H1 (cell line): ENCODE results near the gene FOXC1. TPM values are rescaled to one million over a fixed set of nuclear protein-coding genes. Genes with fewer than 3 reads are reported as not detected.
A peak's percentile ranks its signal among the peaks of the same experiment; 100 is the strongest.

ENCODE experiments used
- CTCF ChIA-PET: fragments of 300-600 bp; sonication (Branson Sonifier 250); formaldehyde crosslinking; loops from one replicate; lab custom pipeline; 2021; ENCODE audit not compliant: partially characterized antibody; lab: Charles Lee
- POLR2A ChIA-PET: fragments of 300-600 bp; sonication (Branson Sonifier 250); formaldehyde crosslinking; loops from one replicate; lab custom pipeline; 2021; ENCODE audit warnings: inconsistent platforms; ENCODE audit not compliant: partially characterized antibody; lab: Charles Lee
- DNase-seq, 2 experiments: peaks; one replicate each; pipeline versions ENCODE4 v3.0.0 to v3.0.0-alpha.2; 2010 to 2022; ENCODE audit warnings: low spot score in 2 of 2, low read depth in 1 of 2, mixed read lengths in 1 of 2
- FAIRE-seq: peaks from 2 replicates; lab custom pipeline; 2011; peaks lifted over from hg19 to GRCh38; lab: Jason Lieb, UNC
- H2AFZ ChIP-seq: 2 replicates; pipeline ENCODE4 v1.8.1; 2012; ENCODE audit warnings: low read length, inconsistent platforms
- H2AK5ac ChIP-seq: 2 replicates; pipeline ENCODE4 v1.6.1; 2013; ENCODE audit warnings: low read depth, low read length
- H2BK120ac ChIP-seq: replicated peaks from 2 replicates; pipeline ENCODE3; 2013; ENCODE audit warnings: low read depth, low read length, inconsistent platforms
- H2BK12ac ChIP-seq: 2 replicates; pipeline ENCODE4 v1.6.1; 2013; ENCODE audit warnings: low read depth, low read length
- H2BK15ac ChIP-seq: 2 replicates; pipeline ENCODE4 v1.6.1; 2013; ENCODE audit warnings: low read length
- H2BK20ac ChIP-seq: 2 replicates; pipeline ENCODE4 v1.6.1; 2013; ENCODE audit warnings: low read length
- H2BK5ac ChIP-seq: 2 replicates; pipeline ENCODE4 v1.6.1; 2013; ENCODE audit warnings: low read depth, low read length
- H3K14ac ChIP-seq: 2 replicates; pipeline ENCODE4 v1.6.1; 2013; ENCODE audit warnings: inconsistent platforms; ENCODE audit not compliant: insufficient read length
- H3K18ac ChIP-seq: 2 replicates; pipeline ENCODE4 v1.6.1; 2013; ENCODE audit warnings: low read length; ENCODE audit errors: extremely low read depth
- H3K23ac ChIP-seq: 2 replicates; pipeline ENCODE4 v1.6.1; 2013; ENCODE audit warnings: inconsistent platforms; ENCODE audit not compliant: insufficient read length
- H3K23me2 ChIP-seq: 2 replicates; pipeline ENCODE4 v1.6.1; 2013; ENCODE audit warnings: low read depth, low read length
- H3K27ac ChIP-seq: 2 replicates; pipeline ENCODE4 v1.6.1; 2011; ENCODE audit warnings: low read depth, low read length, inconsistent platforms
- H3K27me3 ChIP-seq, 4 experiments: replicated peaks in 1 of 4; 1 replicate in 1 of 4; 2 replicates in 3 of 4; pipeline versions ENCODE4 v1.6.1 to v1.8.1; 2011 to 2013; ENCODE audit warnings: low read length in 3 of 4, mild to moderate bottlenecking in 3 of 4, inconsistent platforms in 2 of 4, mixed read lengths in 2 of 4, moderate library complexity in 1 of 4; ENCODE audit not compliant: control insufficient read depth in 3 of 4, insufficient read depth in 3 of 4; ENCODE audit errors: extremely low read depth in 1 of 4
- H3K36me3 ChIP-seq, 4 experiments: 2 replicates each; pipeline versions ENCODE4 v1.6.1 to v1.8.1; 2011 to 2013; ENCODE audit warnings: mild to moderate bottlenecking in 4 of 4, low read length in 3 of 4, moderate library complexity in 2 of 4, control low read depth in 1 of 4, inconsistent platforms in 1 of 4; ENCODE audit not compliant: insufficient read depth in 4 of 4, control insufficient read depth in 2 of 4
- H3K4ac ChIP-seq: replicated peaks from 2 replicates; pipeline ENCODE3; 2013; ENCODE audit warnings: low read length, low read depth, mixed read lengths, inconsistent platforms; ENCODE audit not compliant: insufficient read length
- H3K4me1 ChIP-seq, 4 experiments: replicated peaks in 1 of 4; 1 replicate in 1 of 4; 2 replicates in 3 of 4; pipeline versions ENCODE4 v1.6.1 to v1.8.1; 2011 to 2013; ENCODE audit warnings: low read length in 3 of 4, inconsistent platforms in 2 of 4, mixed read lengths in 1 of 4; ENCODE audit not compliant: insufficient read depth in 4 of 4, control insufficient read depth in 3 of 4
- H3K4me2 ChIP-seq, 2 experiments: 2 replicates each; pipeline versions ENCODE4 v1.6.1 to v1.8.1; 2011 to 2013; ENCODE audit warnings: low read depth in 2 of 2, low read length in 2 of 2, control low read depth in 1 of 2, inconsistent platforms in 1 of 2, mild to moderate bottlenecking in 1 of 2; ENCODE audit not compliant: insufficient read depth in 1 of 2
- H3K4me3 ChIP-seq, 4 experiments: fragments of 200-600, 300-600 bp in 1 of 4; sonication (generic), shearing (Covaris generic), sonication (Bioruptor Twin) in 1 of 4; 2 replicates each; pipeline versions ENCODE4 v1.5.1 to v1.8.1; 2011 to 2016; ENCODE audit warnings: low read length in 4 of 4, low read depth in 3 of 4, control low read depth in 2 of 4, inconsistent platforms in 2 of 4, mild to moderate bottlenecking in 2 of 4, mixed read lengths in 1 of 4, moderate library complexity in 1 of 4; ENCODE audit not compliant: insufficient read depth in 2 of 4; ENCODE audit errors: extremely low read depth in 1 of 4
- H3K56ac ChIP-seq: replicated peaks from 2 replicates; pipeline ENCODE3; 2013; ENCODE audit warnings: low read depth, mild to moderate bottlenecking, mixed read lengths, low read length, inconsistent platforms; ENCODE audit not compliant: insufficient read length
- H3K79me1 ChIP-seq: 2 replicates; pipeline ENCODE4 v1.6.1; 2013; ENCODE audit warnings: low read depth, low read length, control low read depth
- H3K79me2 ChIP-seq, 2 experiments: 2 replicates each; pipeline versions ENCODE4 v1.6.1 to v1.8.1; 2012 to 2013; ENCODE audit warnings: low read length in 2 of 2, mild to moderate bottlenecking in 2 of 2, inconsistent platforms in 1 of 2; ENCODE audit not compliant: insufficient read depth in 2 of 2, control insufficient read depth in 1 of 2
- H3K9ac ChIP-seq, 4 experiments: replicated peaks in 1 of 4; 1 replicate in 1 of 4; 2 replicates in 3 of 4; pipeline versions ENCODE4 v1.6.1 to v1.8.1; 2011 to 2013; ENCODE audit warnings: low read depth in 3 of 4, low read length in 3 of 4, control low read depth in 2 of 4, mild to moderate bottlenecking in 2 of 4, moderate library complexity in 2 of 4, inconsistent platforms in 1 of 4; ENCODE audit errors: extremely low read depth in 1 of 4
- H3K9me3 ChIP-seq, 2 experiments: 2 replicates each; pipeline versions ENCODE4 v1.6.1 to v1.8.1; 2012 to 2013; ENCODE audit warnings: mild to moderate bottlenecking in 2 of 2, moderate library complexity in 2 of 2, control low read depth in 1 of 2, inconsistent platforms in 1 of 2, low read depth in 1 of 2, low read length in 1 of 2, mixed read lengths in 1 of 2; ENCODE audit not compliant: insufficient read depth in 2 of 2
- H4K20me1 ChIP-seq, 2 experiments: replicated peaks in 1 of 2; 2 replicates each; pipeline versions ENCODE3 to v1.8.1; 2011 to 2013; ENCODE audit warnings: inconsistent platforms in 2 of 2, low read length in 2 of 2, mild to moderate bottlenecking in 1 of 2; ENCODE audit not compliant: insufficient read depth in 2 of 2, control insufficient read depth in 1 of 2
- H4K5ac ChIP-seq: 2 replicates; pipeline ENCODE4 v1.6.1; 2013; ENCODE audit warnings: low read length, low read depth, mixed read lengths, inconsistent platforms; ENCODE audit not compliant: insufficient read length
- H4K8ac ChIP-seq: 2 replicates; pipeline ENCODE4 v1.8.0; 2013; ENCODE audit warnings: mild to moderate bottlenecking, moderate library complexity, low read length, inconsistent platforms; ENCODE audit not compliant: insufficient read depth; ENCODE audit errors: extremely low read depth
- H4K91ac ChIP-seq: replicated peaks from 2 replicates; pipeline ENCODE3; 2013; ENCODE audit warnings: low read length, mixed read lengths, inconsistent platforms; ENCODE audit not compliant: insufficient read length
- CBX5 ChIP-seq: fragments of 300-800, 300-1000 bp; sonication (generic); IDR thresholded peaks from 2 replicates; pipeline ENCODE4 v1.7.1; 2016; ENCODE audit warnings: antibody characterized with exemption, low read length, low read depth
- SUZ12 ChIP-seq: fragments of 200-600 bp; sonication (generic); IDR thresholded peaks from 2 replicates; pipeline ENCODE4 v1.6.1; 2012; ENCODE audit warnings: mild to moderate bottlenecking, inconsistent platforms, low read length, moderate library complexity, mixed read lengths
- WGBS, 2 experiments: shearing (Covaris generic) in 1 of 2; methylation state at CpG; one replicate each; pipeline versions ENCODE4 v1.1.6 to v1.1.7; 2013 to 2015; ENCODE audit warnings: low lambda C conversion rate in 2 of 2, mixed read lengths in 2 of 2, inconsistent platforms in 1 of 2, low coverage in 1 of 2, missing lambda C conversion rate in 1 of 2; ENCODE audit not compliant: insufficient replicate concordance in 2 of 2, insufficient coverage in 1 of 2, insufficient read length in 1 of 2; ENCODE audit errors: extremely low coverage in 1 of 2, missing lambda C conversion rate in 1 of 2; 5-methylcytosine and 5-hydroxymethylcytosine counted together
- polyA plus RNA-seq, 7 experiments: library from polyadenylated mRNA; depleted of rRNA in 3 of 7; stranded (reverse) in 5 of 7; unstranded in 2 of 7; fragments of >200 nt in 5 of 7; fragments of 200-250 nt in 2 of 7; gene quantifications; 1 replicate in 5 of 7; 2 replicates in 1 of 7; 4 replicates in 1 of 7; pipeline versions ENCODE4 v1.2.1 to v1.2.3, GENCODE V29; 2011 to 2013; ENCODE audit warnings: missing spikeins in 2 of 7, mixed read lengths in 2 of 7
- total RNA-seq: library from RNA; stranded (reverse); fragmentation: NEBNext Ultra II Directional; extraction: Animal tissue kit (Norgen Biotek cat#: 25700); gene quantifications from 2 replicates; pipeline ENCODE4 v1.2.1, GENCODE V29; 2021

FOXC1 gene
- total and polyA plus RNA-seq, 2 of the 8 experiments (the other 6 are each of a cell fraction or from before 2014, with no cell fraction given): 0.22 TPM; not detected in 1

DNA sequence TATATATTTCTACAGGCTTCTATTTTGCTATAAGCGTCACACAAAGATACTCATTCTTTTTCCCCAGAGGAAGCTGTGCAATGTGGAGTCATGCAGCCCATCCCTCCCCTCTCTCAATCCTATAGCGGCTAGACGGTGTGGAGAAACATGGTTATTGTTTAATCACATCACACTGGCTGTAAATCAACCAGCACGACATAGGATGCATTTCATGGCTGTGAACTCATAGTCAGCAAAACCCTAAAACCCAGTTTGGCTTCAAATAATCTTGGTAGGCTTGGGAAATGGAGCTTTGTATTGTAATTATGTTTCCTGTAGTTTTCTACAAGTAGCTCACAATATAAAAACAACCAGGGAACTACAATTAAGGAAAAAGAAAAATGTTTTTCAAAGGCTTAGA is 16.8 kb downstream of the FOXC1 start:
- Histone ChIP-seq H3K23ac (no peak overlapping the region), H2AK5ac (no peak overlapping the region), H3K56ac (no peak overlapping the region), H3K27ac (no peak overlapping the region), H3K4me3 (no peak overlapping the region), H4K5ac (no peak overlapping the region), H2BK120ac (no peak overlapping the region), H3K18ac (no peak overlapping the region), H2AFZ (no peak overlapping the region), H2BK20ac (no peak overlapping the region), H3K23me2 (no peaks in the 10 kb centered on the region; the same call in 1 of the 2 replicates), H2BK12ac (no peak overlapping the region), H3K4ac (no peak overlapping the region), H3K36me3 (peaks cover 0 to 6% (median 0%) of the 10 kb centered on the region in 4 experiments; a peak in 2 of 8 replicates), H3K14ac (no peak overlapping the region), H3K4me1 (peaks cover 0 to 12% (median 10%) of the 10 kb centered on the region in 4 experiments; a peak in 5 of 7 replicates), H4K20me1 (peaks cover 17 to 23% of the 10 kb centered on the region in 2 experiments), H3K79me2 (no peaks in the 10 kb centered on the region), H3K9me3 (no peaks in the 10 kb centered on the region; a peak in 1 of 4 replicates), H2BK5ac (no peak overlapping the region), H3K79me1 (no peaks in the 10 kb centered on the region), H4K91ac (no peak overlapping the region), H3K27me3 (peaks cover 61 to 83% (median 76%) of the 10 kb centered on the region in 4 experiments), H4K8ac (no peak overlapping the region), H2BK15ac (no peak overlapping the region), H3K4me2 (no peak overlapping the region), H3K9ac (no peak overlapping the region)
- no peak for FAIRE-seq
- 45% methylated on average over 4 of the region's 4 CpGs; no CpG with 5 or more reads in 1 of the 2 experiments for WGBS, 2 experiments
- peak; percentile 18; the same call in 1 of the 2 replicates for TF ChIP-seq SUZ12
- TF ChIP-seq CBX5: no peak
- POLR2A ChIA-PET: interaction anchor here (1.5 kb wide), 1 partner anchor 19 kb away, joined by 4 read pairs; no protein-coding TSS in a partner anchor
- DNase-seq: no peak
- CTCF ChIA-PET: interaction anchor here (0.9 to 2.3 kb wide), 7 partner anchors 9 to 267 kb away, joined by 3 to 12 read pairs (median 4); no protein-coding TSS in a partner anchor
